Germinal center (tissue), 1 donor: ENCODE results near the gene WWP2.
A peak's percentile ranks its signal among the peaks of the same experiment; 100 is the strongest.

Source experiments
- DNase-seq: peaks from one replicate; pipeline ENCODE4 v3.0.0; 2012; ENCODE audit warnings: mixed read lengths, low spot score

WWP2 gene

DNA sequence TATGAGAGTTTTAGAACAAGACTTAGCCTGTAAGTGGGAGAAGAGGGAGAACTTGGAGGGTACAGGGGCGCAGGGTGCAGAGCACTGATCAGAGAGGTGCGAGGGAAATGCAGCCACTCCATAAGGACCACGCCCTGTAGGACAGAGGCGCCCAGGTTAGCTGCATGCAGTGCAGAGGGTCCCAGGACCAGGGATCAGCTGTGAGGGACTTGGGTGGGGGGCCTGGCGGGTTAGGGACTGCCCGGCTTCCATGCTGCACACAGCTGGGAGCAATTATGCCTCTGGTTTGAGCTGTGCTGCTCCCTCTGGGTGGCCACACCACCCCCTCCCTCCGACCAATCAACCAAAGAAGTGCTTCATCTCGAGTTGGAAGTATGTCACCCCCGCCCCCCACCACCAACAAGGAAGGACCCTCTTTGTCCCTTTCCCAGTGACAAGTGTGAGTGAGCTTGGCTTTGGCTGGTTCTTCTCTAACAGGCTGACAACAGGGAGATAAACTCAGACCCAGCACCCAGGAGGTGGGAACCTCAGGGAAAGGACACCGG is 166.8 kb downstream of the WWP2 start:
- no peak for DNase-seq

GRCh38 chr16:69929480-69929879 is 167.3 kb downstream of the WWP2 start:
- no peak for DNase-seq

GRCh38 chr16:69930117-69930776 is 168.1 kb downstream of the WWP2 start:
- DNase-seq, result peak; percentile 76

GRCh38 chr16:69931631-69932030 is 169.5 kb downstream of the WWP2 start:
- DNase-seq, result no peak

GRCh38 chr16:69932228-69932627 is 170.1 kb downstream of the WWP2 start:
- DNase-seq, result no peak

DNA sequence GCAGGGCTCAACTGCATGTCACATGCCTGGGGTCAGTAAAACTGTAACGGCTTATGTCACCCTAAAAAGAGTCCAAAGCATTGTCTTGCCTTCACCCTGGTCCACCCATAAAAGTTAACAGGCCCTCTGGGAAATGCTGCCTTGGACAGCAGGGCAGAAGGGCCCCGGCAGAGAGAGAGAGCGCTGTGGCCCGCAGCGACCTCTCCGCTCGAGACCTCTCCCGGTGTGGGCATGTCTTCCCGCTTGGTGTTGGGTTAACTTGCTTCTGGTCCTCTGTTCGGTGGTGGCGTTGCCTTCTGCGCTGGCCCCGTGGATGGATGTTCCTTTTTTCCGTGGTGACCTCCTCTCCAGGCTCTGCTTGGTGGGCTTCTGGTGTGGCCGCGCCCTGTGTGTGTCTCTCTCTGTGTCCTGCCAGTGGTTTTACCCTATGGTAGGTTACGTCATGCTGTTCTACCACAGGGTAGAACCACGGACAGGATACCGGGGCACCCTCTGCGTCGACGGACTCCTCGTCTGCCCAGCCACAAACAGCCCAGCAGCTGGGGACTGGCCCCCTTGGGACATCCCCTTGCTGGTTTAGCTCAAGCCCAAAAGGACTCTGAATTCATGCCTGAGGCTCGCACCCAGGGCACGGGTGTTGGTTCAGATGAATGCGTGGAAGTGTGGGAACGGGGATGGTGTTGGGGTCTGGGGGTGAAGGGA is 170.7 kb downstream of the WWP2 start:
- no peak for DNase-seq

DNA sequence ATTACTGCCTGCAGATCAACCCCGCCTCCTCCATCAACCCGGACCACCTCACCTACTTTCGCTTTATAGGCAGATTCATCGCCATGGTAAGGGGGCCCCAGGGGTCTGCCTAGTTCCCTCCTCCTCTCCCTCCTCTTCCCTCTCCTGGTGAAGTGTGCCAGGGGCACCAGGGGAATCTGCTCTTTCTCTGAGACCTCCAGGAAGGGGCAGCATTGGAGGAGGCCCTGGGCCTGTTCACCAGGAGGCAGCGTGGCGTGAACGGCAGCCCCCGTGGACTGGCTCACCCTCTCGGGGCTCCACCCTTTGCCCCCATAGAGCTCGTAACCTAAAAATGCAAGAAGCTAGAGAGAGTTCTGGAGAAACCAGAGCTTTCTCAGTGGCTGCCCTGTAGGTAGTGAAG is 171.9 kb downstream of the WWP2 start:
- no peak for DNase-seq

DNA sequence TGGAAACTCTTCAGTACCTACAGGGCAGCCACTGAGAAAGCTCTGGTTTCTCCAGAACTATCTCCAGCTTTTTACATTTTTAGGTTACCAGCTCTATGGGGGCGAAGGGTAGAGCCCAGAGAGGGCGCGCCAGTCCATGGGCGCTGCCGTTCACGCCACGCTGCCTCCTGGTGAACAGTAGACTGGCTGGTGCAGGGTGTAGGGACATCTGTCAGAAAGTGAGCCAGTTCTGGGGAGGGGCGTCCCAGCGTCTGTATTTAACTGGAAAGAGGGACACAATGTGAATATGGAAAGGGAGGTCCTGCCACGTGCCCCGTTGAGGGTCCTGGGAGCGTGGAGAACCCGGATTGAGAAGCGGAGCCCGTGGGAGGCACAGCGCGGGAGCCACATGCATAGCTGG is 172.6 kb downstream of the WWP2 start:
- no peak for DNase-seq

- DNase-seq, result no peak
Observed at GRCh38 chr16:69935278-69935711, 173.2 kb downstream of the WWP2 start.

DNA sequence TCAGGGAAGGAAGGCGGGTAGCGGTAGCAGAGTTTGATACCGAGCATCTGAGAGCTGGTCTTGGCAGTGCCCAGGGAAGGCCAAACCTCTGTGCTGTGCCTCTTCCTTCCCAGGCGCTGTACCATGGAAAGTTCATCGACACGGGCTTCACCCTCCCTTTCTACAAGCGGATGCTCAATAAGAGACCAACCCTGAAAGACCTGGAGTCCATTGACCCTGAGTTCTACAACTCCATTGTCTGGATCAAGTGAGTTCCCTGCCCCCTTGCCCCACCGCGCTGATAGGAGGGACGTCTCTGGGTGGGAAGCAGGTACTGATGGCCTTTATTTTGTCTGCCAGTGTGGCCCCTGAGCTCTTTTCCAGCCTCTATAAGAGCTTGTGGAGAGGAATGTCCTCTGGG is 173.6 kb downstream of the WWP2 start:
- no peak for DNase-seq

GRCh38 chr16:69936252-69936651 is 174.1 kb downstream of the WWP2 start:
- no peak for DNase-seq

- no peak for DNase-seq
Observed at GRCh38 chr16:69936751-69937211, 174.6 kb downstream of the WWP2 start.

DNA sequence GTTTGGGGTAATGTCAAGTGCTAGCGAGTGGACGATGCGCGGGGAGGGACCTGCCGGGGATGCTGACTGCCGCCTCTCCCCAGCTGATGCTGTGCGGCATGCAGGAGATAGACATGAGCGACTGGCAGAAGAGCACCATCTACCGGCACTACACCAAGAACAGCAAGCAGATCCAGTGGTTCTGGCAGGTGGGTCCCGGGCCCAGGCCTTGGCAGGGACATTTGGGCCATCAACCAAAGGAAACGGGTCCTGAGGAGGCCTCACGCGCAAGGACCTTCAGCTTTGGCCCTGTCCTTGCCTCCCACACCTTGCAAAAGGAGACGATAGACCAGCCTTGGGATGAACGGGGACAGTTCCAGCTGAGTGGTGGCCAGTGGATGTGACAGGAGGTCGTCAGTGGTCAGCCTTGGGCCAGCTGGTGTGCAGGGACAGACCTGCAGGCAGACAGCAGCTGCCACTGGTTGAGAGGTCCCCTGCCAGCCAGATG is 175.4 kb downstream of the WWP2 start:
- DNase-seq, result no peak

GRCh38 chr16:69938981-69939820 is 177.1 kb downstream of the WWP2 start:
- no peak for DNase-seq

DNA sequence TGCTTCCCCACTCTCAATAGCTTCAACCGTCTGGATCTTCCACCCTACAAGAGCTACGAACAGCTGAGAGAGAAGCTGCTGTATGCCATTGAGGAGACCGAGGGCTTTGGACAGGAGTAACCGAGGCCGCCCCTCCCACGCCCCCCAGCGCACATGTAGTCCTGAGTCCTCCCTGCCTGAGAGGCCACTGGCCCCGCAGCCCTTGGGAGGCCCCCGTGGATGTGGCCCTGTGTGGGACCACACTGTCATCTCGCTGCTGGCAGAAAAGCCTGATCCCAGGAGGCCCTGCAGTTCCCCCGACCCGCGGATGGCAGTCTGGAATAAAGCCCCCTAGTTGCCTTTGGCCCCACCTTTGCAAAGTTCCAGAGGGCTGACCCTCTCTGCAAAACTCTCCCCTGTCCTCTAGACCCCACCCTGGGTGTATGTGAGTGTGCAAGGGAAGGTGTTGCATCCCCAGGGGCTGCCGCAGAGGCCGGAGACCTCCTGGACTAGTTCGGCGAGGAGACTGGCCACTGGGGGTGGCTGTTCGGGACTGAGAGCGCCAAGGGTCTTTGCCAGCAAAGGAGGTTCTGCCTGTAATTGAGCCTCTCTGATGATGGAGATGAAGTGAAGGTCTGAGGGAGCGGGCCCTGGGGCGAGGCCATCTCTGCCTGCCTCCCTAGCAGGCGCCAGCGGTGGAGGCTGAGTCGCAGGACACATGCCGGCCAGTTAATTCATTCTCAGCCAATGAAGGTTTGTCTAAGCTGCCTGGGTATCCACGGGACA is 177.9 kb downstream of the WWP2 start:
- no peak for DNase-seq

DNA sequence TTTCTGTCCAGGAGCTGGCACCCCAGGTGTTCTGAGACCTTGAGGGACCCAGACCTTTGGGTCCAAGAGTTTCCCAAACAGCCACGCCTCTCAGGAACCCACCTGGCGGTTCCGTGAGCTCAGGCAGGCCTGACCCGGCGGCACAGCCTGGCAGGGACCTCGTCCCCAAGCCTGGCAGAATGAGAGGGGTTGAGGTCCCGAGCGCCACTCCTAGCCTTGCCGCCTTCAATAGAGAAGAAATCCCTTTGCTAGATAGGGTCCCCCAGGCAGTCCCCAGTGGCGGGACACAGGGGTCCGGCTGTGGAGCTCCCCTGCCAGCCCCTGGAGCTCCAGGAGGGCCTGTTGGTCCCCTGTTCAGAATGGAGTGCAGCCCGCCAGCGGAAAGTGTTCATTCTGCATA is 178.5 kb downstream of the WWP2 start:
- DNase-seq, result no peak

DNA sequence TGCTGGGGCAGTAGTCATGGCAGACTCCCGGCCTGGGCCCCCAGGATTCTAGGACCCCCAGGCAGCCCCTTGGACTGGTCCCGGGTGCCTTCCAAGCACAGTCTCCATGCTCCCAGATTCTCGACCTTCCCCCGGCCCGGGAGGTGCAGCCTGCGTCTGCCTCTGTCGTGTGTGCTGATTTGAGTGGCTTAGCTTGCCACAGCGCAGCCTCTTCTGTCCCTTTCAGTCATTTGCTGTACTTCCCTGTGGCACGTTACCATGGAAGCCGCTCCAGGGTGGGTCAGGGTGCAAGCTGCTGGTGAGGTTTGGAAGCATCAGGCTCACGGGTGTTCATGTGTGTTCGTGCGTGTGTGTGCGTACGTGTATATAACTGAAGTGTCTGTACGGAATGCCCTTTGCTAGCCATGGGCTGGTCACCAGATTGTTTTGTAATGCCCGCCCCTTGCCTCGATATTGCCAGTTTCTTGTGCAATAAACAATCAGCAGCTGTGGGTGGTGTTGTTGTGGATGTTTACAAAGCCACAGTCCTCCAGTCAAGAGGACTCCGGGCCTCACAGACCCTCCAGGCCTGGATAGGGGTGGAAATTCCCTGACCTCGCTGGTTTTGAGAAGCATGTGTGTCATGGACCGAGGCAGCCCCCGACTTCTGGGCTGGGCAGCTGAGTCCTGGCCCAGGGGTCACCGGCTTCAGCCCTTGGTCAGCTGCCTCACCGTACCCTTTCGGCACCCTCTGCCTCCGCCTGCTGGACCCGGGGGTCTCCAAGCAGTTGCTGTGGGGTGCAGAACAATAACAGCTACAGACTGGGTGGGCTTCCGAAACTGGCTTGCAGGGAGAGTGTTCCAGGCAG is 179.3 kb downstream of the WWP2 start:
- DNase-seq, result no peak

DNA sequence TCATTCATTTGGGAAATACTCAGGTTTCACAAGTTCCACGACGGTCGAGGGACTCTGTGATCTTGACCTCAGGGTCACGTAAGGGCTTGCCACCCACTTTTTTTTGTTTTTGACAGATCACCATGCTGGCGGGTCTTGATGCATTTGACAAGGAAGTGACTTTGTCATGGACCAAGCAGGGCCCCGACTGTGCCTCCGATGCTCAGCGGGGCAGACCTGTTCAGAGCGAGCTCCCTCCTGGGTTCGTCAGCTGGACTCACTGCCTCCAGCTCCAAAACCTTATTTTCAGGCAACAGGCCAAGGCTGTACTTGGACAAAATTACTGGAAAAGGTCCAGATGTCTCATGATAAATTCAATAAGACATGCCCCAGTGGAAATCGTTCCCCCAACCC is 180.0 kb downstream of the WWP2 start:
- DNase-seq, result no peak

DNA sequence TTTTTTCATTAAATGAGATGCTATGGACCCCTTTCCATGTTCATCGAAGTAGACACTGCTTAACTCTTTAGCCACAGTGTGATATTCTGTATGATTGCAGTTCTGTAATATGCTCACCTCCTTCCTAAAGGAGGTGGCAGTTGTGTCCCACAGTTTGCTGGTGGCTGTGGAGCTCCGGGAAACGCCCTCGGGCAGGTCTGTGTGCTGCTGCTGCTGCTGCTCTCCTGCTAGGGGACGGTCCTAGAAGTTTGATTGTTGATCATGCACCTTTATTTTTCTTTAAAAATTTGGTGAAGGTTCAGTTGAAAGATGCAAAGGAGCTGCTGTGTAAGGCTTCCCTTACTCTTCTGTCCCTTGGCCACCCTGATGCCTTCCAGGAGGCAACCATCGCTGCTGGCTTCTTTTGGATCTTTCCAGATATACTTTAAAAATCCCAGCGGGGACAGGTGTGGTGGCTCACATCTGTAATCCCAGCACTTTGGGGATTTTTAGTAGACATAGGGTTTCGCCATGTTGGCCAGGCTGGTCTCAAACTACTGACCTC is 180.6 kb downstream of the WWP2 start:
- DNase-seq, result no peak
